Measurements from ENCODE around the gene SOX5.

DNA sequence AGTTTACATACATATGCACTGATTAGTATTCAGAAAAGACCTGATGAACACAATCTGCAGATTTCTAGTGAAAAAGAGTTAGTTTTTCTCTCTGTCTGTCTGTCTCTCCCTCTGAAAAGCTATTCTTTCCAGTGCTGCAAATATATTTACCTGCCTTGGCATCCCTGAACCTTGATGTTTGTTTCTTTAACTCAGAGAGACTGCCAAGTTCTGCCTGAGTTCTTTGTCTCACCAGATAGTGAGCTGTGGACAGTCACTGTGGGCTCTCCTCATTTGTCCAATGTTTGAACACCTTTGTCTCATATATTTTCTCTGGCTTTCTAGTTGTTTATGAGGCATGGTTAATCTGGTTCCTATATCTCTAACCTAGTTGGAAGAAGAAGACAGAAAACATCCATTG is 250.4 kb downstream of the SOX5 start:
- TF ChIP-seq, protein P1, sequence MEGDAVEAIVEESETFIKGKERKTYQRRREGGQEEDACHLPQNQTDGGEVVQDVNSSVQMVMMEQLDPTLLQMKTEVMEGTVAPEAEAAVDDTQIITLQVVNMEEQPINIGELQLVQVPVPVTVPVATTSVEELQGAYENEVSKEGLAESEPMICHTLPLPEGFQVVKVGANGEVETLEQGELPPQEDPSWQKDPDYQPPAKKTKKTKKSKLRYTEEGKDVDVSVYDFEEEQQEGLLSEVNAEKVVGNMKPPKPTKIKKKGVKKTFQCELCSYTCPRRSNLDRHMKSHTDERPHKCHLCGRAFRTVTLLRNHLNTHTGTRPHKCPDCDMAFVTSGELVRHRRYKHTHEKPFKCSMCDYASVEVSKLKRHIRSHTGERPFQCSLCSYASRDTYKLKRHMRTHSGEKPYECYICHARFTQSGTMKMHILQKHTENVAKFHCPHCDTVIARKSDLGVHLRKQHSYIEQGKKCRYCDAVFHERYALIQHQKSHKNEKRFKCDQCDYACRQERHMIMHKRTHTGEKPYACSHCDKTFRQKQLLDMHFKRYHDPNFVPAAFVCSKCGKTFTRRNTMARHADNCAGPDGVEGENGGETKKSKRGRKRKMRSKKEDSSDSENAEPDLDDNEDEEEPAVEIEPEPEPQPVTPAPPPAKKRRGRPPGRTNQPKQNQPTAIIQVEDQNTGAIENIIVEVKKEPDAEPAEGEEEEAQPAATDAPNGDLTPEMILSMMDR (IDR thresholded peaks at IDR 0.05; ENCODE audit: control extremely low read depth in 1 of 3, insufficient read depth in 1 of 3, low read depth in 1 of 3, low read length in 3 of 3), result no peak
- no peak for TF ChIP-seq EP300 (IDR thresholded peaks at IDR 0.05; ENCODE audit: borderline replicate concordance in 1 of 2, low read depth in 2 of 2, low read length in 2 of 2)
- TF ChIP-seq CHD1 (IDR thresholded peaks at IDR 0.05; ENCODE audit: low read depth, low read length), result no peak
- no peak for TF ChIP-seq JUN (IDR thresholded peaks at IDR 0.05; ENCODE audit: low read depth, low read length)
